H1 (cell line): ENCODE measurements around the gene ATP6V0A1. TPM values are rescaled to one million over a fixed set of nuclear protein-coding genes. Genes with fewer than 3 reads are reported as not detected.

Source experiments
- CTCF ChIA-PET: fragments of 300-600 bp; sonication (Branson Sonifier 250); formaldehyde crosslinking; loops from one replicate; lab custom pipeline; 2021; ENCODE audit not compliant: partially characterized antibody; lab: Charles Lee
- POLR2A ChIA-PET: fragments of 300-600 bp; sonication (Branson Sonifier 250); formaldehyde crosslinking; loops from one replicate; lab custom pipeline; 2021; ENCODE audit warnings: inconsistent platforms; ENCODE audit not compliant: partially characterized antibody; lab: Charles Lee
- DNase-seq, 2 experiments: peaks; one replicate each; pipeline versions ENCODE4 v3.0.0 to v3.0.0-alpha.2; 2010 to 2022; ENCODE audit warnings: low spot score in 2 of 2, low read depth in 1 of 2, mixed read lengths in 1 of 2
- FAIRE-seq: peaks from 2 replicates; lab custom pipeline; 2011; peaks lifted over from hg19 to GRCh38; lab: Jason Lieb, UNC
- H2AFZ ChIP-seq: 2 replicates; pipeline ENCODE4 v1.8.1; 2012; ENCODE audit warnings: low read length, inconsistent platforms
- H2AK5ac ChIP-seq: 2 replicates; pipeline ENCODE4 v1.6.1; 2013; ENCODE audit warnings: low read depth, low read length
- H2BK120ac ChIP-seq: replicated peaks from 2 replicates; pipeline ENCODE3; 2013; ENCODE audit warnings: low read depth, low read length, inconsistent platforms
- H2BK12ac ChIP-seq: 2 replicates; pipeline ENCODE4 v1.6.1; 2013; ENCODE audit warnings: low read depth, low read length
- H2BK15ac ChIP-seq: 2 replicates; pipeline ENCODE4 v1.6.1; 2013; ENCODE audit warnings: low read length
- H2BK20ac ChIP-seq: 2 replicates; pipeline ENCODE4 v1.6.1; 2013; ENCODE audit warnings: low read length
- H2BK5ac ChIP-seq: 2 replicates; pipeline ENCODE4 v1.6.1; 2013; ENCODE audit warnings: low read depth, low read length
- H3K14ac ChIP-seq: 2 replicates; pipeline ENCODE4 v1.6.1; 2013; ENCODE audit warnings: inconsistent platforms; ENCODE audit not compliant: insufficient read length
- H3K18ac ChIP-seq: 2 replicates; pipeline ENCODE4 v1.6.1; 2013; ENCODE audit warnings: low read length; ENCODE audit errors: extremely low read depth
- H3K23ac ChIP-seq: 2 replicates; pipeline ENCODE4 v1.6.1; 2013; ENCODE audit warnings: inconsistent platforms; ENCODE audit not compliant: insufficient read length
- H3K23me2 ChIP-seq: 2 replicates; pipeline ENCODE4 v1.6.1; 2013; ENCODE audit warnings: low read depth, low read length
- H3K27ac ChIP-seq: 2 replicates; pipeline ENCODE4 v1.6.1; 2011; ENCODE audit warnings: low read depth, low read length, inconsistent platforms
- H3K27me3 ChIP-seq, 4 experiments: replicated peaks in 1 of 4; 1 replicate in 1 of 4; 2 replicates in 3 of 4; pipeline versions ENCODE4 v1.6.1 to v1.8.1; 2011 to 2013; ENCODE audit warnings: low read length in 3 of 4, mild to moderate bottlenecking in 3 of 4, inconsistent platforms in 2 of 4, mixed read lengths in 2 of 4, moderate library complexity in 1 of 4; ENCODE audit not compliant: control insufficient read depth in 3 of 4, insufficient read depth in 3 of 4; ENCODE audit errors: extremely low read depth in 1 of 4
- H3K36me3 ChIP-seq, 4 experiments: 2 replicates each; pipeline versions ENCODE4 v1.6.1 to v1.8.1; 2011 to 2013; ENCODE audit warnings: mild to moderate bottlenecking in 4 of 4, low read length in 3 of 4, moderate library complexity in 2 of 4, control low read depth in 1 of 4, inconsistent platforms in 1 of 4; ENCODE audit not compliant: insufficient read depth in 4 of 4, control insufficient read depth in 2 of 4
- H3K4ac ChIP-seq: replicated peaks from 2 replicates; pipeline ENCODE3; 2013; ENCODE audit warnings: low read length, low read depth, mixed read lengths, inconsistent platforms; ENCODE audit not compliant: insufficient read length
- H3K4me1 ChIP-seq, 4 experiments: replicated peaks in 1 of 4; 1 replicate in 1 of 4; 2 replicates in 3 of 4; pipeline versions ENCODE4 v1.6.1 to v1.8.1; 2011 to 2013; ENCODE audit warnings: low read length in 3 of 4, inconsistent platforms in 2 of 4, mixed read lengths in 1 of 4; ENCODE audit not compliant: insufficient read depth in 4 of 4, control insufficient read depth in 3 of 4
- H3K4me2 ChIP-seq, 2 experiments: 2 replicates each; pipeline versions ENCODE4 v1.6.1 to v1.8.1; 2011 to 2013; ENCODE audit warnings: low read depth in 2 of 2, low read length in 2 of 2, control low read depth in 1 of 2, inconsistent platforms in 1 of 2, mild to moderate bottlenecking in 1 of 2; ENCODE audit not compliant: insufficient read depth in 1 of 2
- H3K4me3 ChIP-seq, 4 experiments: fragments of 200-600, 300-600 bp in 1 of 4; sonication (generic), shearing (Covaris generic), sonication (Bioruptor Twin) in 1 of 4; 2 replicates each; pipeline versions ENCODE4 v1.5.1 to v1.8.1; 2011 to 2016; ENCODE audit warnings: low read length in 4 of 4, low read depth in 3 of 4, control low read depth in 2 of 4, inconsistent platforms in 2 of 4, mild to moderate bottlenecking in 2 of 4, mixed read lengths in 1 of 4, moderate library complexity in 1 of 4; ENCODE audit not compliant: insufficient read depth in 2 of 4; ENCODE audit errors: extremely low read depth in 1 of 4
- H3K56ac ChIP-seq: replicated peaks from 2 replicates; pipeline ENCODE3; 2013; ENCODE audit warnings: low read depth, mild to moderate bottlenecking, mixed read lengths, low read length, inconsistent platforms; ENCODE audit not compliant: insufficient read length
- H3K79me1 ChIP-seq: 2 replicates; pipeline ENCODE4 v1.6.1; 2013; ENCODE audit warnings: low read depth, low read length, control low read depth
- H3K79me2 ChIP-seq, 2 experiments: 2 replicates each; pipeline versions ENCODE4 v1.6.1 to v1.8.1; 2012 to 2013; ENCODE audit warnings: low read length in 2 of 2, mild to moderate bottlenecking in 2 of 2, inconsistent platforms in 1 of 2; ENCODE audit not compliant: insufficient read depth in 2 of 2, control insufficient read depth in 1 of 2
- H3K9ac ChIP-seq, 4 experiments: replicated peaks in 1 of 4; 1 replicate in 1 of 4; 2 replicates in 3 of 4; pipeline versions ENCODE4 v1.6.1 to v1.8.1; 2011 to 2013; ENCODE audit warnings: low read depth in 3 of 4, low read length in 3 of 4, control low read depth in 2 of 4, mild to moderate bottlenecking in 2 of 4, moderate library complexity in 2 of 4, inconsistent platforms in 1 of 4; ENCODE audit errors: extremely low read depth in 1 of 4
- H3K9me3 ChIP-seq, 2 experiments: 2 replicates each; pipeline versions ENCODE4 v1.6.1 to v1.8.1; 2012 to 2013; ENCODE audit warnings: mild to moderate bottlenecking in 2 of 2, moderate library complexity in 2 of 2, control low read depth in 1 of 2, inconsistent platforms in 1 of 2, low read depth in 1 of 2, low read length in 1 of 2, mixed read lengths in 1 of 2; ENCODE audit not compliant: insufficient read depth in 2 of 2
- H4K20me1 ChIP-seq, 2 experiments: replicated peaks in 1 of 2; 2 replicates each; pipeline versions ENCODE3 to v1.8.1; 2011 to 2013; ENCODE audit warnings: inconsistent platforms in 2 of 2, low read length in 2 of 2, mild to moderate bottlenecking in 1 of 2; ENCODE audit not compliant: insufficient read depth in 2 of 2, control insufficient read depth in 1 of 2
- H4K5ac ChIP-seq: 2 replicates; pipeline ENCODE4 v1.6.1; 2013; ENCODE audit warnings: low read length, low read depth, mixed read lengths, inconsistent platforms; ENCODE audit not compliant: insufficient read length
- H4K8ac ChIP-seq: 2 replicates; pipeline ENCODE4 v1.8.0; 2013; ENCODE audit warnings: mild to moderate bottlenecking, moderate library complexity, low read length, inconsistent platforms; ENCODE audit not compliant: insufficient read depth; ENCODE audit errors: extremely low read depth
- H4K91ac ChIP-seq: replicated peaks from 2 replicates; pipeline ENCODE3; 2013; ENCODE audit warnings: low read length, mixed read lengths, inconsistent platforms; ENCODE audit not compliant: insufficient read length
- BACH1 ChIP-seq: IDR thresholded peaks from 2 replicates; pipeline ENCODE4 v1.6.1; 2012; ENCODE audit warnings: low read length, improper control_type of control experiment
- EZH2 ChIP-seq: fragments of 200-600 bp; sonication (generic); IDR thresholded peaks from 2 replicates; pipeline ENCODE4 v1.7.1; 2012; ENCODE audit warnings: low read depth, mild to moderate bottlenecking, moderate library complexity, low read length, inconsistent platforms; ENCODE audit not compliant: severe bottlenecking
- NRF1 ChIP-seq: IDR thresholded peaks from 2 replicates; pipeline ENCODE4 v1.6.1; 2011; ENCODE audit warnings: mild to moderate bottlenecking, low read depth, low read length, improper control_type of control experiment
- POU5F1 ChIP-seq: IDR thresholded peaks from 2 replicates; pipeline ENCODE4 v1.6.1; 2011; ENCODE audit warnings: low read depth, mild to moderate bottlenecking, low read length, moderate library complexity
- SRF ChIP-seq: IDR thresholded peaks from 2 replicates; pipeline ENCODE4 v1.6.1; 2011; ENCODE audit warnings: mild to moderate bottlenecking, low read depth, low read length, moderate library complexity
- TAF1 ChIP-seq: IDR thresholded peaks from 2 replicates; pipeline ENCODE4 v1.6.1; 2011; ENCODE audit warnings: mild to moderate bottlenecking, low read depth, low read length
- TAF7 ChIP-seq: optimal IDR thresholded peaks from 2 replicates; pipeline ENCODE3; 2011; ENCODE audit warnings: low read depth, mild to moderate bottlenecking, inconsistent platforms, low read length, moderate library complexity, borderline replicate concordance
- TBP ChIP-seq: IDR thresholded peaks from 2 replicates; pipeline ENCODE4 v1.6.1; 2011; ENCODE audit warnings: low read depth, low read length, improper control_type of control experiment
- ZNF274 ChIP-seq: IDR thresholded peaks from 2 replicates; pipeline ENCODE4 v1.7.0; 2012; ENCODE audit warnings: low read length, borderline replicate concordance; ENCODE audit errors: extremely low read depth
- WGBS, 2 experiments: shearing (Covaris generic) in 1 of 2; methylation state at CpG; one replicate each; pipeline versions ENCODE4 v1.1.6 to v1.1.7; 2013 to 2015; ENCODE audit warnings: low lambda C conversion rate in 2 of 2, mixed read lengths in 2 of 2, inconsistent platforms in 1 of 2, low coverage in 1 of 2, missing lambda C conversion rate in 1 of 2; ENCODE audit not compliant: insufficient replicate concordance in 2 of 2, insufficient coverage in 1 of 2, insufficient read length in 1 of 2; ENCODE audit errors: extremely low coverage in 1 of 2, missing lambda C conversion rate in 1 of 2; 5-methylcytosine and 5-hydroxymethylcytosine counted together
- polyA plus RNA-seq, 7 experiments: library from polyadenylated mRNA; depleted of rRNA in 3 of 7; stranded (reverse) in 5 of 7; unstranded in 2 of 7; fragments of >200 nt in 5 of 7; fragments of 200-250 nt in 2 of 7; gene quantifications; 1 replicate in 5 of 7; 2 replicates in 1 of 7; 4 replicates in 1 of 7; pipeline versions ENCODE4 v1.2.1 to v1.2.3, GENCODE V29; 2011 to 2013; ENCODE audit warnings: missing spikeins in 2 of 7, mixed read lengths in 2 of 7
- total RNA-seq: library from RNA; stranded (reverse); fragmentation: NEBNext Ultra II Directional; extraction: Animal tissue kit (Norgen Biotek cat#: 25700); gene quantifications from 2 replicates; pipeline ENCODE4 v1.2.1, GENCODE V29; 2021
- TF ChIP-seq, protein P1 (sequence below): IDR thresholded peaks from 2 replicates; pipeline ENCODE4 v1.6.1; 2012; ENCODE audit warnings: inconsistent platforms

The ATP6V0A1 gene
- total and polyA plus RNA-seq, 2 of the 8 experiments (the other 6 are each of a cell fraction or from before 2014, with no cell fraction given): 55.3 to 63.4 TPM

DNA sequence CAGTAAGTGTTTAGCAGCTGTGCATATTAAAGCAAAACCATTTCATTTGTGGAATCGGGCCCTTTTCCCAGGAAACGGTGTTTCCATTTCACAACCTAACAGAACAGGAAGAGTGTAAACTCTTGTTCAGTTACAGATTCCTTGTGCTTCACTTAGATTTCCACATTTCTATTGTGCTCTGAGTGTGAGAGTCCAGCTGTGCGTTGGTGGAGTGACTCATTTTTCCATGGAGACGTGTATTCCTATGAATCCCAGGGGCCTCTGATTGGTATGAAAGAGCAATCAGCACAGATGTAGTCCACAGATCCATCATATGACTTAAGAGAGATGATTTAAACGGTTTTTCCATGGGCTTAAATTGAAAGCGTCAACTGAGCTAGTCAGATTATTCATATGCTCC is 22.3 kb upstream of the ATP6V0A1 start:
- Histone ChIP-seq H4K20me1 (no peaks in the 10 kb centered on the region), H3K4me3 (no peak overlapping the region), H3K9ac (no peak overlapping the region), H2AFZ (no peak overlapping the region), H3K23ac (no peak overlapping the region), H2BK20ac (no peak overlapping the region), H3K14ac (no peak overlapping the region), H2BK5ac (no peak overlapping the region), H3K79me1 (no peaks in the 10 kb centered on the region), H3K23me2 (no peaks in the 10 kb centered on the region; the same call in 1 of the 2 replicates), H2BK12ac (no peak overlapping the region), H3K79me2 (no peaks in the 10 kb centered on the region), H3K18ac (no peak overlapping the region), H3K4me1 (peaks cover 0 to 3% (median 0%) of the 10 kb centered on the region in 4 experiments; a peak in 1 of 7 replicates), H3K27me3 (no peaks in the 10 kb centered on the region), H3K4ac (no peak overlapping the region), H4K8ac (no peak overlapping the region), H2BK120ac (no peak overlapping the region), H2AK5ac (no peak overlapping the region), H3K56ac (no peak overlapping the region), H4K91ac (no peak overlapping the region), H3K36me3 (no peaks in the 10 kb centered on the region), H2BK15ac (no peak overlapping the region), H3K9me3 (no peaks in the 10 kb centered on the region), H3K4me2 (no peak overlapping the region), H3K27ac (no peak overlapping the region), H4K5ac (no peak overlapping the region)
- TF ChIP-seq, protein P1, sequence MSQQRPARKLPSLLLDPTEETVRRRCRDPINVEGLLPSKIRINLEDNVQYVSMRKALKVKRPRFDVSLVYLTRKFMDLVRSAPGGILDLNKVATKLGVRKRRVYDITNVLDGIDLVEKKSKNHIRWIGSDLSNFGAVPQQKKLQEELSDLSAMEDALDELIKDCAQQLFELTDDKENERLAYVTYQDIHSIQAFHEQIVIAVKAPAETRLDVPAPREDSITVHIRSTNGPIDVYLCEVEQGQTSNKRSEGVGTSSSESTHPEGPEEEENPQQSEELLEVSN: no peak
- no peak for TF ChIP-seq POU5F1
- TF ChIP-seq EZH2: no peak
- TF ChIP-seq ZNF274: no peak
- TF ChIP-seq BACH1: no peak
- no peak for TF ChIP-seq TAF1
- no peak for TF ChIP-seq TAF7
- no peak for TF ChIP-seq TBP
- no peak for TF ChIP-seq NRF1
- no peak for TF ChIP-seq SRF
- 93% methylated on average over 6 of the region's 6 CpGs; no CpG with 5 or more reads in 1 of the 2 experiments for WGBS, 2 experiments
- ChIA-PET POLR2A (interaction anchor here (1.7 kb wide), 1 partner anchor 13 kb away, joined by 3 read pairs; the partner anchor contains the start of gene CAVIN1), CTCF (interaction anchor here (0.7 to 6.6 kb wide), 5 partner anchors 6 to 91 kb away, joined by 3 to 46 read pairs (median 4); no protein-coding TSS in a partner anchor)
- DNase-seq (no peak), FAIRE-seq (no peak)
